Hepatocyte (in vitro differentiated cells): Measurements from ENCODE around the gene C11orf98. TPM values are rescaled to one million over a fixed set of nuclear protein-coding genes. Genes with fewer than 3 reads are reported as not detected.
A peak's percentile ranks its signal among the peaks of the same experiment; 100 is the strongest.

ENCODE experiments used
- DNase-seq: peaks from one replicate; pipeline ENCODE4 v3.0.0-alpha.2; 2016; ENCODE audit warnings: low spot score
- H2AFZ ChIP-seq: fragments of 200-600 bp; sonication (generic); 2 replicates; pipeline ENCODE4 v1.6.0; 2016; ENCODE audit warnings: antibody characterized with exemption, mild to moderate bottlenecking
- H3K27ac ChIP-seq: fragments of 200-600 bp; sonication (generic); 2 replicates; pipeline ENCODE4 v1.5.1; 2016; ENCODE audit warnings: mild to moderate bottlenecking
- H3K27me3 ChIP-seq: fragments of 200-600 bp; sonication (generic); 2 replicates; pipeline ENCODE4 v1.6.1; 2016
- H3K36me3 ChIP-seq: fragments of 200-600 bp; sonication (generic); replicated peaks from 2 replicates; pipeline ENCODE4 v1.5.1; 2016; ENCODE audit warnings: low read depth; ENCODE audit not compliant: insufficient read depth
- H3K4me1 ChIP-seq: fragments of 200-600 bp; sonication (generic); 2 replicates; pipeline ENCODE4 v1.5.1; 2016; ENCODE audit warnings: mild to moderate bottlenecking, moderate library complexity; ENCODE audit not compliant: insufficient read depth
- H3K4me2 ChIP-seq: fragments of 200-600 bp; sonication (generic); 2 replicates; pipeline ENCODE4 v1.6.0; 2016
- H3K4me3 ChIP-seq: fragments of 200-600 bp; sonication (generic); 2 replicates; pipeline ENCODE4 v1.5.1; 2016; ENCODE audit warnings: mild to moderate bottlenecking
- H3K79me2 ChIP-seq: fragments of 200-600 bp; sonication (generic); 2 replicates; pipeline ENCODE4 v1.6.0; 2017; ENCODE audit warnings: mild to moderate bottlenecking
- H3K9me2 ChIP-seq: fragments of 200-600 bp; sonication (generic); replicated peaks from 2 replicates; pipeline ENCODE4 v1.6.0; 2017; ENCODE audit warnings: mild to moderate bottlenecking; ENCODE audit not compliant: insufficient read depth
- H3K9me3 ChIP-seq: fragments of 200-600 bp; sonication (generic); 2 replicates; pipeline ENCODE4 v1.5.1; 2016; ENCODE audit warnings: low read depth, mild to moderate bottlenecking
- H4K20me1 ChIP-seq: fragments of 200-600 bp; sonication (generic); 2 replicates; pipeline ENCODE4 v1.6.0; 2016; ENCODE audit warnings: mild to moderate bottlenecking; ENCODE audit not compliant: insufficient read depth, poor library complexity, severe bottlenecking
- EZH2 ChIP-seq: fragments of 200-600 bp; sonication (generic); IDR thresholded peaks from 2 replicates; pipeline ENCODE4 v1.6.1; 2016; ENCODE audit warnings: antibody characterized with exemption, mild to moderate bottlenecking, borderline replicate concordance
- EZH2phosphoT487 ChIP-seq: fragments of 200-600 bp; sonication (generic); IDR thresholded peaks from one replicate; pipeline ENCODE4 v1.6.1; 2018; ENCODE audit warnings: antibody characterized with exemption, mild to moderate bottlenecking, low read depth, moderate library complexity; ENCODE audit not compliant: unreplicated experiment, severe bottlenecking
- WGBS: methylation state at CpG from one replicate; pipeline ENCODE4 v1.1.6; 2016; ENCODE audit warnings: low lambda C conversion rate; ENCODE audit errors: missing lambda C conversion rate; 5-methylcytosine and 5-hydroxymethylcytosine counted together
- polyA plus RNA-seq: library from polyadenylated mRNA; unstranded; fragments of >200 nt; fragmentation: Nextera tagmentation; extraction: Ambion mirVana; gene quantifications from 2 replicates; pipeline ENCODE4 v1.2.1, GENCODE V29; 2016
- total RNA-seq: library from RNA; depleted of rRNA; stranded (reverse); fragments of >200 nt; gene quantifications from 2 replicates; pipeline ENCODE4 v1.2.3, GENCODE V29; 2014
- TF ChIP-seq, protein P1 (sequence below): fragments of 200-600 bp; sonication (generic); IDR thresholded peaks from 2 replicates; pipeline ENCODE4 v1.5.1; 2016; ENCODE audit warnings: antibody characterized with exemption, mild to moderate bottlenecking; ENCODE audit not compliant: poor library complexity

Gene C11orf98
- total and polyA plus RNA-seq, 2 experiments from 2014 or later = 80.4 to 116 TPM

GRCh38 chr11:62671608-62672389 lies 6.8 kb upstream of the C11orf98 start, which contains the start of the genes LBHD1 and UQCC3:
Gene LBHD1, minus strand, starts transcription at chr11:62672267. Its CDS starts 2,236 bp downstream, at chr11:62670031.
Gene UQCC3, plus strand, starts transcription at chr11:62671673. Its CDS starts 73 bp downstream, at chr11:62671746.
- WGBS = 1% methylated on average over 59 of the region's 59 CpGs
- Histone ChIP-seq H3K79me2 (peaks cover 56% of the 10 kb centered on the region), H2AFZ (peak within 1 kb of the TSS; percentile 60), H4K20me1 (peaks cover 2% of the 10 kb centered on the region), H3K27me3 (no peaks in the 10 kb centered on the region), H3K4me1 (peaks cover 22% of the 10 kb centered on the region), H3K9me2 (no peaks in the 10 kb centered on the region), H3K4me2 (peak within 1 kb of the TSS; percentile 93), H3K9me3 (no peaks in the 10 kb centered on the region), H3K4me3 (peak within 1 kb of the TSS; percentile 60), H3K27ac (peak within 1 kb of the TSS; percentile 95), H3K36me3 (no peaks in the 10 kb centered on the region)
- TF ChIP-seq, protein P1, sequence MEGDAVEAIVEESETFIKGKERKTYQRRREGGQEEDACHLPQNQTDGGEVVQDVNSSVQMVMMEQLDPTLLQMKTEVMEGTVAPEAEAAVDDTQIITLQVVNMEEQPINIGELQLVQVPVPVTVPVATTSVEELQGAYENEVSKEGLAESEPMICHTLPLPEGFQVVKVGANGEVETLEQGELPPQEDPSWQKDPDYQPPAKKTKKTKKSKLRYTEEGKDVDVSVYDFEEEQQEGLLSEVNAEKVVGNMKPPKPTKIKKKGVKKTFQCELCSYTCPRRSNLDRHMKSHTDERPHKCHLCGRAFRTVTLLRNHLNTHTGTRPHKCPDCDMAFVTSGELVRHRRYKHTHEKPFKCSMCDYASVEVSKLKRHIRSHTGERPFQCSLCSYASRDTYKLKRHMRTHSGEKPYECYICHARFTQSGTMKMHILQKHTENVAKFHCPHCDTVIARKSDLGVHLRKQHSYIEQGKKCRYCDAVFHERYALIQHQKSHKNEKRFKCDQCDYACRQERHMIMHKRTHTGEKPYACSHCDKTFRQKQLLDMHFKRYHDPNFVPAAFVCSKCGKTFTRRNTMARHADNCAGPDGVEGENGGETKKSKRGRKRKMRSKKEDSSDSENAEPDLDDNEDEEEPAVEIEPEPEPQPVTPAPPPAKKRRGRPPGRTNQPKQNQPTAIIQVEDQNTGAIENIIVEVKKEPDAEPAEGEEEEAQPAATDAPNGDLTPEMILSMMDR = no peak
- TF ChIP-seq EZH2 = no peak
- TF ChIP-seq EZH2phosphoT487 = no peak
- DNase-seq = peak; percentile 92

DNA sequence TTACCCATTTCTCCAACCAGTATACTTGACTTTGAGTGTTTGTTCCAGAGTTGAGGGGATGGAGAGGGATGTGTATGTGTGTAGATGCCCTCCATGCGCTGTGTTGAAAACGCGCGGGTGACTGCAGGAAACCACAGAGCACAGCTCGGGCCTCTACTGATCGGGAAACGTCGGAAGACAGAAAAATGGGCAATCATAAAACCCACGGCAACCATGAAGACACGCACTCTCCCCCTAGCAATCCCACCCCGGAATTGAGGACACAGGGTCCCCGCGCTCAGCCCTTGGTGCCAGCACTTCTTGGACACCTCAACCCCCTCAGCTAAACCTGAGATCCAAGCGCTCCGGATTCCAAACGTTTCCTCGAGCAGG lies 6.2 kb upstream of the C11orf98 start:
- Histone ChIP-seq H2AFZ (peak overlapping the region; percentile 60), H3K9me3 (no peaks in the 10 kb centered on the region), H3K4me2 (peak overlapping the region; percentile 93), H3K9me2 (no peaks in the 10 kb centered on the region), H3K36me3 (no peaks in the 10 kb centered on the region), H3K4me1 (peaks cover 28% of the 10 kb centered on the region), H3K27me3 (no peaks in the 10 kb centered on the region), H4K20me1 (peaks cover 7% of the 10 kb centered on the region), H3K27ac (peak overlapping the region; percentile 95), H3K4me3 (peak overlapping the region; percentile 60), H3K79me2 (peaks cover 59% of the 10 kb centered on the region)
- TF ChIP-seq, protein P1 = no peak
- no peak for TF ChIP-seq EZH2
- TF ChIP-seq EZH2phosphoT487 = no peak
- WGBS = 2% methylated on average over 17 of the region's 17 CpGs
- no peak for DNase-seq

DNA sequence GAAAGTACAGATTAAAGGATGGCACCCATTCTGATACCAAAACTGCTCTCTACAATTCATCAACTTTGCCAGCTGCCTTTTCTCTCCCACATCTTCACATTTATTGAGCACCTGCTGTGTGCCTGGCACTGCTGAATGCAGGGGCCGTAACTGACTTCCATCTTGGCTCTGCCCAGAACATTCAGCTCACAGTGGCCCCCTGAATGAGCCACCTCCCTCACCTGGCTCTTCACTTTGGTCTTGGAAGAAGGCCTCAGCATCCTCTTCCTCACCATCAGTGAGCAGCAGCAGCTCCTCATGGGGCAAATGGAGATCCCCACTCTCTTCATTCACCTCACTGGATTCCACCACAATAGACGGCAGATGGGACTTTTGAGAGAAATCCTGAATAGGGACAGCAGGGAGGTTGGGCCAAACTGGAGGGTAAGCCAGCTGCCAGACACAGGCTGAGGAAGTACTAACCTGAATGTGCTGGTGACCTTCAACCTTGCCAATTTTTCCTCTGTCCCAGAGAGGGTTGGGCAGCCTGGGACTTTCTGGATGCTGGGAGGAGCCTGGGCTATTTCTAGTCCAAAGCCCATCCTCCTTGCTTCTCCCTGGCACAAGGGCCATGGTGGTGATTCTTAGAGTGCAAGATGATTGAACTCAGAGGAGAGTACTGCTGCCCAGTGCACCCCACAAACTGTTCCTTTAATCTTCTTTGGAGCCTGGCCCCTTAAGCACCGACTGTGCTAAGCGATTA lies 4.6 kb upstream of the C11orf98 start:
- H3K4me3 ChIP-seq = no peak overlapping the region
- no peak overlapping the region for H2AFZ ChIP-seq
- TF ChIP-seq EZH2 = no peak
- no peak for TF ChIP-seq EZH2phosphoT487
- TF ChIP-seq, protein P1 = no peak
- H3K36me3 ChIP-seq = no peaks in the 10 kb centered on the region
- H3K79me2 ChIP-seq = peaks cover 58% of the 10 kb centered on the region
- no peaks in the 10 kb centered on the region for H3K27me3 ChIP-seq
- H3K4me2 ChIP-seq = no peak overlapping the region
- peaks cover 10% of the 10 kb centered on the region for H4K20me1 ChIP-seq
- H3K27ac ChIP-seq = peak overlapping the region; percentile 95
- peaks cover 31% of the 10 kb centered on the region for H3K4me1 ChIP-seq
- 72% methylated on average over 4 of the region's 4 CpGs for WGBS
- no peaks in the 10 kb centered on the region for H3K9me2 ChIP-seq
- no peak for DNase-seq
- H3K9me3 ChIP-seq = no peaks in the 10 kb centered on the region
